HG03521 (cell line): ENCODE results near the gene EEF1G.
A peak's percentile ranks its signal among the peaks of the same experiment; 100 is the strongest.
"Not testable (repeated sequence)": the region's sequence is repeated elsewhere in the genome, so short reads cannot be mapped to it uniquely, and the experiment has no call there.

Experiments
- ATAC-seq: cut with Tn5 transposase; IDR thresholded peaks from one replicate; pipeline ENCODE4 v1.9.1; 2021; ENCODE audit warnings: mild to moderate bottlenecking, moderate library complexity; ENCODE audit not compliant: unreplicated experiment

EEF1G gene

DNA sequence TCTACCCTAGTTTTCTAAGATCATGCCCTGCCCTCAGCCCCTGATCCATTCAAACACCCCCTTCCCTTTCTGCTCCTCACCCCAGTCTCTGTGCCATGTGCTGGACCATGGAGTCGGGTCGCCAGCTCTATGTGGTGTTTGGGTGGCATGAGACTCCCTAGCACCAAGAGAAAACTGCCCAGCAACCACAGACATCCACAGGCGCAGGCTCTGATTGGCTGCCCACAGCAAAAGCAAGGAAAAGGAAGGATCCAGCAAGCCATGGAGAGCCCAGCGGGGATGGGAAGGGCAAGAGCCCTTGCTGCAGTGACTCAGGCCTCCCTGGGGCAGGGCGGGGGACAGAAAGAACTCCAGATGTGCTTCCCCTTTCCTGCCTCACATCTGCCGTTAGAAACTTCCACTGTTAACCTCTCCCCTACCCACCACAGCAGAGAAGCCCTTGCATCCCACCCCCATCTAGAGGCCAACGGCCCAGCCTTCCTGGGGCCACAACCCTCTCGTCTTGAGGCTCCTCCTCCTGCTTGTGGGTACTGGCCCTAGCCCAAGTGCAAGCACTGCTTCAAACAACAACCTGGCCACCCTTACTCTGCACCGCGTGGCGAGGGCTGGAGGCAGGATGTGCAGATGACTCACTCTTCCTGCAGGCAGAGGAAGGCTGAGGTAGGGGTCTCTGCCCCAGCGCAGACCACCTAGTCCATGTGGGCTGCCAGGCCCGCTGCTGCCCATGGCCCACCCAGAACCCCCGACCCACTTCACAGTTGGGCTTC is 17.4 kb downstream of the EEF1G start:
- ATAC-seq: no peak

DNA sequence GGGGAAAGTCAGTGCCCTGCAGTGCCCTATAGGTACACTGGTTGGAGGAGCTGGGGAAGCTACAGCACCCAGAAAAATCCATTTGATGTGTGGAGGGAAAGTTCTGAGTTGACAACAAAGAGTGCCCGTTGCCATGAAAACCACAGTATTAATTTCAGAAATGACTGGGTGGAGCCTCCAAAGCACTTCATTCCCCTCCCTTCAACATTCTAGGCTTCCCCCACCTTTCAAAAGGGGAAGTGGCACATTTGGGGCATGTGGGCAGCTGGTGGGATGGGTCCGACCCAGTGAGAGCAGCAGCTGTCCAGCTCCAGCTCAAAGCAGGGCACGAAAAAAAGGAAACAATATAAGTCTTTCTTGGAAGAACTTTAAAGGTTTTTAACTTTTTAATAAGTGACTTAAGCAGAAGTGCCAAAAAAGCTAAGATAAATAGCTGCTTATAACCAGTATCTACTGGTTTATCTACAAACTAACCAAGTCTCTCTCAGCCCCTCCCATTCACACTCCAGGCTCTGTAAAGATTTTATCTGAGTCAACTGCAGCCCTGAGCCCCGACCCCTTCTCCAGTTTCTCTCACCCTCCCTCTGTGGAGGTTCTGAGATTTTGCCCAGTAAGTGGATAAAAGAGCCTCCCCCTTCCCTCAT is 18.1 kb downstream of the EEF1G start:
- ATAC-seq: peak; percentile 29

DNA sequence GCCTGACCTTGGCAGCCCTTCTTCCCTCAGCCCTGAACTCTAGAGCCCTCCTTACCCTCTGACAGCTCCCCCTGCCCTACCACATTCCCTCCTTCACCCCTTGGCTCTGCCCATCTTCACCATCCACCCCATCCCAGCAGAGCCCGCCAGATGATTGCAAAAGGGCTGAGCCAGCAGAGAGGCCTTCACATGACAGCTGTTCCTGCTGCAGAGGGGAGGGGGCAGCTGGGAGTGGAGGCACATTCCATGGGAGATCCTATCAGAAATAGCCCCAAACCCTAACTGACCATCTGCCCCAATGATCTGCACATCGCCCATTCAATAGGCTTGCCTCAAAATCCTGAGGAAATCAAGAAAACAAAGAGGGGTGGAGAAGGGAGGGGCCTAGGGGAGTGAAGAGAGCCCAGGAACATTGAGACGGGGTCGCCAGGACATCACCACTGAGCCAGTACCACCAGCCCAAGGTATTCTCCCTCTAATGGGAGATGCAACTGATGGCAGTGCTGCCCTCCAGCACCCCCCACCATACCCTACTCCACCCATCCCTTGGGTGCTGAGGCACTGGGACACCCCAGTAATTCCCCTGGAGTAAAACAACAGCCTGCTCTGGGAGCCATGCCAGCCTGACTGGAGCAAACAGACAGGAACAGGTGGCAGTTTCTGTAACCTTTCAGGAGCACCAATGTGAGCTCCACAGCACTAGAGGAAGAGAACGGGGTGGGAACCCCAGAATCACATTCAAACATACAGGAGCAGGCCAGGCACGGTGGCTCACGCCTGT is 19.1 kb downstream of the EEF1G start:
- ATAC-seq: no peak

DNA sequence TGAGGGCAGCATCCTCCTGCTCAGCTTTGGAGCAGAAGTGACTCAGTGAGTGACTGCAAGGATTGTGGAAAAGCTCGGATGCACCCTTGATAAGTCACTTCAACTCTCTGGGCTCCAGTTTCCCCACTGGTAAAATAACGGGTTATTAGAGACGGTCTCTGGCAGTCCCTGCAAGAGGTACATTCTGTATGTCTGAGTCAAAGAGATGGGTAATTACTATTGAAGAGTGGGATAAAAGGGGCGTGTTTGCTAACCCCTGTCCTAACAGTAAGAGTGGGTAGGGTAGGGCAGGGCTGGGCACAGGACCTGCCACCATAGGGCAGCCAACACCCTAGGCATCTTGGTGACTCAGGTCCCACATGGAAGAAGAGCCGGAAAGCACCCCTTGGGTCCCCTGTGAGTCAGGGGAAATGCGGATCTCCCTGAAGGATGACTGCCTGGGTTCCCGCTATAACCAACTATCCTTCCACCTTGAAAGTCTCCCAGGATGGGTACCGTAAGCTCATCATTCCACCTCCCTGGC is 19.8 kb downstream of the EEF1G start:
- ATAC-seq: no peak

DNA sequence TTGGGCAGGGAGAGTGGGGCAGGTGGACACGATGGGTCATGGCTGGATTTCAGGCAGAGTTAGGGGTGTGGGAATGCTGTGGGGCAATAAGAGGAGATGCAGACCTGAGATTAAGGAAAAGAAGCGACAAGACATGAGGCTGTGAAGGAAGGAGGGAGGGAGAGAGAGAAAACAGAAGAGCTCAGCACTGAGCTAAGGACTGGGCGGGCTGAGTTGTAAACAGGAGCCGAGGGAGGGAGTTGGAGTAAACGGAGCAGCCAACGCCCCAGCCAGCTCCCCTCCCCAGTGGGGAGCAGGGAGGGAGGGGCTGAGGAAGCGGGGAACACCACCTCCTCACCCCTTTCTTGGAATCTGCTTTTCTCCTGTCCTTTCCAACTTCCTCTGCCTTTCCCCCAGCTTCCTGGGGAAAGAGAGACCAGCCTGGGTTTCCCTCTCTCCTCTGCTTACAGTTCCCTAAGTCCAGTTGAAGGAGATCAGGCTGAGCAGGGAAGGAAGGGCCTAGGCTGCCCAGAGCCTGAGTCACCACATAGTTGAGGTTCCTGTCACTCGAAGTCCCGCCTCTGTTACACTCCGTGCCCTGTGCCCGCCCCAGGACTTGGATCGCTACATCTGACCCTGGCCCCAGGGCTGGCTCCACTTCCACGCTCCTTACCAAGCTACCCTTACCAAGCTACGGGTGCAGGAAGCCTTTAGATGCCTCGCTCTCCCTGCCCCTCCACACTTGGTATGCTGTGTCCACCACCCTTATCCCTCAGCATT is 20.4 kb downstream of the EEF1G start:
- ATAC-seq: no peak

DNA sequence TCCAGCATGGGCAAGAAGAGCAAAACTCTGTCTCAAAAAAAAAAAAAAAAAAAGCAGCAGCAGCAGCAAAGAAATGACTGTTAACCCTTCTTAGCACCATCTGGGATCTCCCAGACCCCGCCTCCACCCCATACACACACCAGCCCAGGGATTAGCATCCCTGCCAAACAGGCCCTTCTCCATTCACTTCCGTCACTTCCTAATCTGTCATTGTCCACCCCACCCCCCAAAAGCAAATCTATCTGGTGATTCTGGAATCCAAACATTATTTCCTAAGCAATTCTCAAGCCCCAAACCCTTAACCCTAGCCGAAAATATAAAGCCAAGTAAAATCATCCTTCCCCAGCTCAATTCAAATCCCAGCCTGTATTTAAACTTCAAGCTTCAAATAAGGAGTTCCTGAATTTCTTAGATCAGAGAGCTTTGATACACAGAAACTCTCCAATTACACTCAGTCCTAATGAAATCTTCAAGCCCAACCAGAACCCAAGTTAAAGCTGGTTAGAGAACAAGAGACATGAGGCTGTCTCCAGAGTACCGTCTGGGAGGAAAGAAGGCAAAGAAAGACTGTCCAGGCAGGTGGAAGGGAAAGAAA is 21.1 kb downstream of the EEF1G start:
- ATAC-seq: no peak

DNA sequence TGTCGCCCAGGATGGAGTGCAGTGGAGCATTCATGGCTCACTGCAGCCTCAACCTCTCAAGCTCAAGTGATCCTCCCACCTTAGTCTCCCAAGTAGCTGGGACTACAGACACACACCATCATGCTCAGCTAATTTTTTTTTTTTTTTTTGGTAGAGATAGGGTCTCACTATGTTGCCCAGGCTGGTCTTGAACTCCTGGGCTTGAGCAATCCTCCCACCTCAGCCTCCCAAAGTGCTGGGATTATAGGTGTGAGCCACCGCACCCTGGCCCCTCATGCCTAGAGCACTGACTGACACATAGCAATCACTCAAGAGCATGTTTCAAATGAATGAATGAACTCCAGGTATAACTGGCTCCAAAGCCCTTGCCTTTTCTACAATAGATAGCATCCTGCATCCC is 23.2 kb downstream of the EEF1G start:
- ATAC-seq: not testable (repeated sequence)

DNA sequence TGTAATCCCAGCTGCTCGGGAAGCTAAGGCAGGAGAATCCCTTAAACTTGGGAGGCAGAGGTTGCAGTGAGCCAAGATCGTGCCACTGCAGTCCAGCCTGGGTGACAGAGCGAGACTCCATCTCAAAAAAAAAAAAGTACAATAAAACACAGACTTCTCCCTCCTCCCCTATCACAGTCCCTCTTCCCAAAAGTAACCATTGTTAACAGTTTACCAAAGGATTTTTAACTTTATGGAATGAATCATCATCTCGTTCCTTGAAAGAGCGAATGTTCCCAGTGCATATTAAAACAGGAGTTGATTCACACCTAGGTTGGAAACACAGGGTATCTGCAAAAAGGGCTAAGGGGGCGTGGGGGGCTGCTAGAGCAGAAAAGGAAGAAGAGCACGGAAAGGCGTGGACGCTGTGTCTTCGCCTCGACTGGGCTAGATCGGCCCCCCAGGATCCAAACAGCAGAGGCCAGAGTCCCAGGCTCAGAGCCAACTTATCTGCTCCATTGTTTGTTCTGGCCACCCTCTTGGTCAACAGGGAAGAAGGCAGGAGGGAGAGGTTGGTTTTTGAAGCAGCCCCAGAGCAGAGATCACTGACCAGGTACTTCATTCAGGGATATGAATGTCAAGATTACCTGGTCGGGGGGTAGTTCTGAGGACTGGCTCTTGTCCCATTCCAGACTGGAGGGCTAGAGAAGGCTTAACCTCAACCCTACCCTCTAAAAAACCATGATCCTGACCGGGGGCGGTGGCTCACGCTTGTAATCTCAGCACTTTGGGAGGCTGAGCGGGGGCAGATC is 25.0 kb downstream of the EEF1G start:
- no peak for ATAC-seq

DNA sequence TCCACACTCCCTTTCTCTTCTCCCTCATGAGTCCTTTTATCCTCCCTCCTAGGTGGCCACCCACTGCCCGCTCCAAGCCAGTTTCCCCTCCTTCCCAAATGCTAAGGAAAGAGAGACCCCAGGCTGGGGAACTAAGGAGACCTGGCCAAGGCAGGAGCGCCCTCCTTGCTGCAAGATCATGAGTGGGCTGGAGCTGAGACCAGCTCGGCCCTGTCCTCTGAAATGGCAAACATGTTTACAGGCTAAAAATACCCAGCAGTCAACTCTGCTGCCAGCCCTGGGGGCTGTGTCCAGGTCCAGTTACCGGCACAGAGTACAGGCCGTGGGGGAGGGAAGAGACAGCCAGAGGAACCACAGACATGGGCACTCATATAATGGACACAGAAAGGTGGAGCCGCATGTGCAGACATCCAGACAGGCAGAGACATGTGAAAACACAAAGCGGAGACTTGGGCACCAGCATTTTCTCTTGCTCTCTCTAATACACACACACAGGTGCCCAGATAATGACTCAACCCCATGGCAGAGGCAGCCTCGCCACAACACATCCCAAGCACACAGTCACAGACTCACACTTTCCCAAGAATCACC is 25.9 kb downstream of the EEF1G start:
- no peak for ATAC-seq

DNA sequence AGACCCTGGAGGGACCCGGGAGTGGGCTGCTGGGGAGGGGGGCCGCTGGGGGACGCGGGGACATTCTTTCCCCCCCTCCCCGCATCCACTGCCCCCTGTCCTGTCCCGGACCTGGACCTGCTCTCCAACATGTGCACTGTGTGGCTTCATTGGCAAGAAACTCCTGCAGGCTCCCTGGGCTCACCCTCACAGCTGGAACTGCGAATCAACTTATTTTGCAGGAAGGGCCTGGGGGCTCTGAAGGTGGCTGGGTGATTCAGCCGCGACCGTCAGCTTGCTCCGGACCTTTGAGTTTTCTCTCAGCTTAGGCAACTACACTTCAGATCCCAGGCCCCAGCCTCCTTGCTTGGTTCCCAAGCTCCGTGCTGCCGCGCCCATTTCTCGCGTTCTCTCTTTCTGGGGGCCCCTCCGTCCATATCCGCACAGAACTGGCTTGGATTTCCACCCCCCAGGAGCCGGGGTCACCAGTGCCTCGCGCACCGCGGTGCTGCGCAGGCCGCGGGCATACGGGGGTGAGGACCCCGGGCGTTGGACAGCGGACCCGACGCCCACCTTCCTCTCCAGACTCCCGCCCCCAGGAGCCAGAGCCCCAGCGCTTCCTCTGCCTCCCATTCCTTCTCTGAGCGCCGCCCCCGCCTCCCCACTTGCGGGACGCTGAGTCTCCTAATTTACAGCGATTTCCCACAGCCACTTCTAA is 26.6 kb downstream of the EEF1G start:
- ATAC-seq: no peak

DNA sequence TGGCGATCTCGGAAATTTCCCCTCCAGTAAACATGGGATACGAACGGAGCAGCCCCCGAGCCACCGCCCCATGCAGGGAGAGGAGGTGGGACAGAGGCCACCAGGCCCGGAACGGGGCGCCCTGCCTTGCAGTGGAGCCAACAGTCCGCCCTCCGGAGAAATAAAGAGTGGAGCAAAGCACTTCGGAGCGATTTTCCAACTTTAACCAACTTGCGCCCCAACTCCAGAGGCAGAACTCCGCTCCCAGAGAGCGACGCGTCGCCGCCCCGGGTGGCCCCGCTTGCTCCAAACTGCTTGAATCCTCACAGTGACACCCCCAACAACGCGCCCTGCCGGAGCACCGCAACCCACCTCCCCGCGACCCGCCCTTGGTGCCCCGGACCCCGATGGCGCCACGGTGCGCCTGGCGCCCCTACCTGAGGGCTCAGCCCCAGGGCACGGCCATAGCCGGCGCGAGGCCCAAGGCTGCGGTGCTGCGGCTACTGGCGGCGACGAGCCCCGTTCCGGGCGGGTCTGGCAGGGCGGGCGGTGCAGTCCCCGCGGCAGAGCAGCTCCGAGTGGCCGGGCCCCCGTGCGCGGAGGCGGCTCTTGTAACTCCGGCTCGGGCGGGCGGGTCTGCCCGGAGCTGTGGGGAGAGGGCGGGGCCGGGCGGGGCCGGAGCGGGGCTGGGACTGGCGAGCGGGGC is 27.3 kb downstream of the EEF1G start, which contains the start of gene AHNAK:
TSS of gene AHNAK (minus strand) at position 563 of the 685 bp plus-strand sequence. CDS start 10,708 bp downstream, outside the sequence.
- no peak for ATAC-seq

DNA sequence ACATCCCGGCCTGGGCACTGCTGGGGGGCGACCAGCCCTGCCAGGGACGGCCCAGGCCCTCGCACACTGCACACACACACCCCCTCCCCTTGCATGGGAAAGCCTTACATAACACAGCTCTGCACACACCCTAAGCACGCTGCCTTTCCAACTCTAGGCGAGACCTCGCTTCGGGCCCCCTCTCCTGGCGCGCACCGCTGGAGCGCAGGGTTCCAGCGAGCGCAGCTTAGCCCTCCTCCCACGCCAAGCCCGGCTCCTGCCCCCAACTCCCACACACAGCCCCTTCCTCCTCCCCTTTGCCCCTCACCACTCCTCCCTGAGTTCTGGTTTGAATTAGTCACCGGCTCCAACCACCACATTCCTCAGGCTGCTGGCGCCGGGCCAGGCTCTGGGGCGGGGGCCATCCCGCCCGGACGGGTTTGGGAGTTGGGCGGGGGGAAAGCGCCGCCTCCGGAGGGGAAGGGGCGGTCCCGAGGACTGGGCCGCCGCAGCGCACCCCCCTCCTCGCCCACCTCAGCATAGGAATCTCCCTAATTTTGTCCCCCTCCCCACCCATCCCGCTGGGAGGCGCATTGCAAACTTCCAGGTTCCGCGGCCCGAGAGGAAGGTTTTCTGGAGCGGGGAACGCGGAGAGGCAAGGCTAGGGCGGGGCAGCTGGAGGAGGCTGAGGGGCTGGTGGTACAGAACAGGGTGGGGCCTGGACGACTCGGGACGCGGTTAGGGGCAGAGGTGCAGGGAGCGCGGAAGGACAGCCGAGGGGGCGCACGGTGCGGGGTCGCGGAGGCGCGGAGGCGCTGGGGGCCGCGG is 28.1 kb downstream of the EEF1G start:
- ATAC-seq: no peak

DNA sequence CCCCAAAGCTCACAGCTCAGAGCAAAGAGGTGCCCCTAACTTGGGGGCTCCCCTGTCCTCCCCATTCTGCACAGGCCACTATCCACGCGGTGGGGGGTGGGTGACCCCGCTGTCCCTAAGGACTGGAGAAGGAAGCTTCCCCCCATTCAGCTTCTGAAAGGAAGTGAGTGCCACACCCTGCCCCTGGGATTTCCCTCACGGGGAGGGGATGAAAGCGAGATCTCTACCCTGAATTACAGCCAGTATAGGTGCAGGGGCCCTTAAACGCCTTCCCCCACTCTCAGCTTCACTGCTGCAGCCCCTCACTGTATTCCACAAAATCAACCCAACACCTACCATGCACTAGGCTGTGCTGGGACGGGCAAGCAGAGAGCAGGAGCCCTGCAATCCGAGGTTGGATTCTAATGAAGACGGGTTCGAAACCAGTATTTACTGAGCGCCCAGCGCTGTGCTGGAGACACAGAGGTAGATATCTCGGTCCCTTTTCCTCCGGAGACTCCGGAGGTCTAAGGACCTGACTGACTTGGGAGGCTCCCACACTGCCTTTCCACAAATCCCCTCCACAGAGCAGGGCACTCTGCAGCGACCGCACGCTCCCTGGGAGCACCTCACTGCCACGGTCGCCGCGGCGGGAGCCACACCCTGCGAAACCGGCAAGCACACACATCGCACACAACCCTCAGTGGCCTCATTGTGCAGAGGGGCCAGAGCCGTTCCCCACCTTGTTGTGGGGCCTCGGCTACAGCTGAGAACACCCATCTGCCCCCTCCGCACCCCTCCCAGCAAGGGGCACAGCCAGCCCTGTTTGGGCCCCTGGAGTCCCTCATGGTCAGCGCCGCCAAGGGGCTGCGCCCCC is 28.9 kb downstream of the EEF1G start:
- ATAC-seq: no peak

DNA sequence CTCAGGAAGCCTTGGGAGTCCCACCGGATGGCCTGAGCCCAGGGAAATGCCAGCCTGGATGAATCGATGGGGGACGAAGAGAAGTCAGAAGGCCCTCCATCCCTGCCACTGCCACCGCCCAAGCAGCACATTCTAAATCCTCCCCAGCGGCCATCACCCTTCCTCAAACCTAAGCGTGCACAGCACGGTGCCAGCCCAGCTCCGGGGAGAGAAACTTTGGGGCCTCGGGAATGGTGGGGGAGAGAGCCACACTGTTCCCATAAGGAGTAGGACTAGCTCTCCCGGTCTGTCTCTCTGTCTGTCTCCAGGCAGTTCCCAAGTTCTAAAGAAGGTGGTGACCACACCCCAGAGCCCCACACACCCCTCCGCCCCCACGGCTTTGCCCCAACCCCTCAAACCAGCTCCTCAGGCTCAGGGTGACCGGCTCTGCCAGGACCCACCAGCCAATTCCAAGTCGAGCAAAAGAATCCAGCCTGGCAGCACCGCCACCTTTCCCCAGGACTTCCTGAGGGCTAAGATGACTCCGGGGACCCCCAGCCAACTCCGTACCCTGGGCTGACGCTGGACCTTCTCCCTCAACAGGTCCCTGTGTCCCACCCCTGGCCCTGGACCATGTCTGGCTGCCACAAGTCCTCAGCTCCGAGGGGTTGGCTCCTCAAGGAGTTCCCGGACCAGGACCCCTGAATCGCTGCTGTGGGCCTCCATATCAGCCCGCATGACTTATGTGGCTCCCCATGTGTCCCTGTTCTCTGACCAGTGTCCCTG is 29.8 kb downstream of the EEF1G start:
- no peak for ATAC-seq

DNA sequence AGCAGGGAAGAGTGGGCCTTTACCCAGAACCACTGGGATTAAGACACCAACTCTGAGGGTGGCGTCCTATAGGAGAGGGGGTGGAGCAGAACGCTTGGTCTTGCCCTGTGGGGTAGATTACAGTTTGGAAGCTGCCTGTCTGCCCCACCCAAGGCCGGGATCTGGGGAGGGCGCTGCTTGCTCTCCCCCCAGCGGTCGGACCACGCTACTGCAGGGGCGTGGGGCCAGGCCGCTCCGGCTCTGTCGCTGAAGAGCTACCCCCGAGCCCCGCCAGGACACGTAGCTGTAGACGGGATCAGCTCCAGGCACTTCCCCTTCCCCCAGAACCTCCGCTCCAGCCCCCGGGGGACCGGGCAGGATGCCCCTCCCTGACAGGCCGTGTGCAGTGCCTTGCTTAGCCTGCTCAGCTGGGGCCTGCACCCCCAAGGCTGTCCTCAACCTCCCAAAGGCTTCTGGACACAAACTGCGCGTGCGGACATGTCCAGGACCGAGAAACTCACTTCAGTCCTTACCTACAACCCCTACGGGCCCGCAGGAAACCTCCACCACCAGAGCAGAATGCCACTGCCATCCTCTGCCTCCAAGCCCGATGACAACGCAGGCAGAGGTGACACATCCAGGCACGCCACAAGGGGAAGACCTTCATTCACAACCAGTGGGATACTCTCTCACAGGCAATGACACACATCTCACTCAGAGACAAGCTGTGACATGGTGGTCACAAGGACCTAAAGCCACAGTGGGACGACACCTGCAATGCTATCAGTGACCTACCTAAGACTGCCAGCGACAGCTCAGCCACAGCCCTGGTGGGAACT is 30.7 kb downstream of the EEF1G start:
- ATAC-seq: no peak
